Measurements from ENCODE around the gene SPATS2L. TPM values are rescaled to one million over a fixed set of nuclear protein-coding genes. Genes with fewer than 3 reads are reported as not detected.
A peak's percentile ranks its signal among the peaks of the same experiment; 100 is the strongest.

SPATS2L gene
- total RNA-seq, 1 donor from 2014 or later, result 40.8 TPM

DNA sequence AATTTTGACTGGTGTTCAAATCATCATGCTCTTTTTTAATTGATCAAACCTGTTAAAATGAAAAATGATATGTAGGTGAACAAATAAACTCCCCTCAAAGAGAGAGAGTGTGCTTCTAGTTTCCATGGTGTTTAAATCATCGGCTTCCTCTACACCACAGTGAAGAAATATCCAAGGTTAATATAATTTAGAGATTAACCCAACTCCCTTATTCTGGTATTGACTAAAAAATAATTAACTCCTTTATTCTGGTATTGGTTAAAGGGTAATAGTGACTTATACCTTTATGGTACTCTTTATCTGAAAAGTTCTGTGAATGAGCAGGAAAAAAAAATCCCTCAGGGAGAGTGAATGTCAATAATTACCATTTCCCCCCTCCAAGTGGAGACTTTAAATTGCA is 93.1 kb downstream of the SPATS2L start:
- FAIRE-seq (no peak), DNase-seq (ENCODE audit: low spot score in 2 of 2) (no peak)

DNA sequence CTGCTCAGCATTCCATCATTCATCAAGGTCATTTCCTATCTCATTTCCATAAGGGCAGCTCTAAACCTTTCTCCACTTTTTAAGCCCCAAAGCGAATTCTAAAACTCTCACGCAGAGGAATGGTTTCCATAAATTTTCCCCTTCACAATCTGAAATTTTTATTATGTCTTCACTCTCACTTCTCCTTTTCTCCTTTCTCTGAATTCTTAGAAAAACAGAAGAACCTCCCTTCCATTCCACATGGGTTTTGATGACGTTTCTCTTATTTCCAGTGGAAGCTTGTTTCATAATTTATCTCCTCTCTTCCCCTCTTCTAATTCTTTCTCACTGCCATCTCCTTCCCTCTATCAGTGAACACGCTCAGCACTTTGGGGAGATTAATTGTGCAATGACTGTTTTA is 97.3 kb downstream of the SPATS2L start:
- FAIRE-seq (no peak), DNase-seq (ENCODE audit: low spot score in 2 of 2) (no peak)

DNA sequence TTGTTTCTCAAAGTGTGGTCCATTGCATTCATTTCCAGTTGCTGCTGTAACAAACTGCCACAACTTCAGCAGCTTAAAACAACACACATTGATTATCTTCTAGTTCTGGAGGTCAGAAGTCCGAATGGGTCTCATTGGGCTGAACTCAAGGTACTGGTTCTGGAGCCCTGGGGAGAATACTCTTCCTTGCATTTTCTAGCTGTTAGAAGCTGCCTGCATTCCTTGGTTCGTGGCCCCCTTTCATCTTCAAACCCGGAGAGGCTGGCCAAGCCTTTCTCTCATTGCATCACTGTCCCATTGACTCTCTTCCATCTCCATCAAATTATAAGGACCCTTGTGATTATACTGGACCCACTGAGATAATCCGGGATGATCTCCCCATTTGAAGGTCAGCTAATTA is 98.1 kb downstream of the SPATS2L start:
- FAIRE-seq (no peak), DNase-seq (ENCODE audit: low spot score in 2 of 2) (no peak)

DNA sequence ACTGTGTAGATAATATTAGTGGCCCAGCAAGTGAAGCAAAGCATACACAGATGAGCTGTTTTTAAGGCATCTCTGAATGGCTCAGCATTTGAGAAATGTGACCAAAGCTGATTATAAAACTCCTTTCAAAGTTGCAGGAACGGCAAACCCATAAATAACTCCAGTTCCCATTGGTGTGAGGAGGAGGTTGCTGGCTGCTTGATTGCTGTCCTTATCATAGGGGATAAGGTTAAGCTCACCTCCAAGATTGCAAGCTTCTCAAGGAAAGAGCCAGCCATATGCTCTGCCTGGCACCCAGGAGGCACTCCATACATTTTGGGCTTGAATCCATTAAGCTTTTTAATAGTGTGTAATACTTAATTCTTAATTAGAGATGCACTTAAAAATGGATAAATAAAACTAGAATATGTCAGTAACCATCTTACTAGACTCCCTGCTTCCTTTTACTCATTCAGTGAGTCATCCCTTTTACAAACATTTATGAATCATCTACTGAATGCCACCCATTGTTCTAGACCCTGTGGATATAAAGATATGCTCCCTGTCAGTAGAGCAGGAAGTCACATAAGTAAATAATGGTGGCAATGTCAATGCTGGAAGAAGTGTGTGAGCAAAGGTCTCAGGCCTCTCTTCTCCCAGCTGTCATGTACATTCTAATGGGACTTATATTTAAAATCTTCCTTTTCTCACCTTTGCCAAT is 99.3 kb downstream of the SPATS2L start:
- DNase-seq (ENCODE audit: low spot score in 2 of 2), result peak in 1 of 2 donors; percentile 25
- no peak for FAIRE-seq

DNA sequence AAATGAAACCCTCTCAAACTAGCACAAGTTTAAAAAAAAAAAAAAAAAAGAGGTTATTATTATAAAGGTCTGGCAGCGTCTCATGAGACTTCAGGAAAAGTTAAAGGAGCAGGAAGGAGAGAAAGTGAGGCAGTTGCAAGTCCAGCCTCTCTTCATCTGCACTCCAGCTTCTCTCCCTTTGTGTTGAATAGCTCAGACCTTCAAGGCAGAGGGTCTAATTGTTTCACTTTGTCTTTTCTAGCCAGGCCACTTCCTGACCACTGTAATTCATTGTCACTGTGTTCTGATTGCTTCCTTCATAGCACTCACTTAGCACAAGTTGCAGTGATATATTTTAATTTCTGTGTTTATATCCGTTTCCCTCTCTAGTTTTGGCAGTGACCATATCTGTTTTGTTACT is 99.9 kb downstream of the SPATS2L start:
- FAIRE-seq (no peak), DNase-seq (ENCODE audit: low spot score in 2 of 2) (no peak)

DNA sequence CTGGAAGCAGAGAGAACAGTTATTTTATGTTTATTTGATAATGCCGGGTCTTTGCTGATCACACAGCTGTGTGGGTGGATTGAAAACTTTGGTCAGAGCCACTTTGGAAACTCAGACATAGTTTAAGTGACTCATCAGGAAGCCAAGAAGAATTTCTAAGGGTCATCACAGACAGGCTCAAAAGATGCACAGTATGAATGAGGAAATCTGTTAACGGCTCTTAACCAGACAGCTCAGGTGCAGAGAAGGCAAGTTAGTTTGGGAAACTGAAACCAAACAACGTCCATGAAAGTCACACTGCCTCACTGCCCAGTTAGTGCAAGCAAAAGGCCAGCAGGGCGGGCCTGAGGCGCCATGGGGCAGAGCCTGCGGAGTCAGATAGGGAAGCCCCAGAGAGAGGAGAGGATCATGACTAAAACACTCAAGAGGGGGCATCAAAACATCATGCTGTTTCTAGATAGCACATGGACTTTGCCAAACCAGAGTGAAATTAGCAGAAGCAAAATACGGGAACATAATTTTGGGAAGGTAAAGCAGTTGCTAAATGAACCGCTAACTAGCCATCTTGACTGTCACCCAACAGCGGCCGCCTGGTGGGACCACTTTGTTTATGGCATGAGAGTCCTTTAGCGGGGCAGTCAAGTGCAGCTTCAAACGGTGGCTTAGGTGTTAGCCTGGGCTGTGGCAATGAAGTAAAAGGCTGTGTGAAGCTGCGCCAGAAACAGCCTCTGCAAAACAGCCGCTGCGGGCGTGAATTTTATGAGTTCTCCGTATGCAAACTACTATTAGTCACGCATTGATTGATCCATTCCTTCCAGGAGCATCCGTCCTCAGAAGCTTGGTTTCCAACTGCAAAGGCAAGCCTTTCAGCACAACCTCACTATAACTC is 102.2 kb downstream of the SPATS2L start:
- FAIRE-seq (no peak), DNase-seq (ENCODE audit: low spot score in 2 of 2) (no peak)

DNA sequence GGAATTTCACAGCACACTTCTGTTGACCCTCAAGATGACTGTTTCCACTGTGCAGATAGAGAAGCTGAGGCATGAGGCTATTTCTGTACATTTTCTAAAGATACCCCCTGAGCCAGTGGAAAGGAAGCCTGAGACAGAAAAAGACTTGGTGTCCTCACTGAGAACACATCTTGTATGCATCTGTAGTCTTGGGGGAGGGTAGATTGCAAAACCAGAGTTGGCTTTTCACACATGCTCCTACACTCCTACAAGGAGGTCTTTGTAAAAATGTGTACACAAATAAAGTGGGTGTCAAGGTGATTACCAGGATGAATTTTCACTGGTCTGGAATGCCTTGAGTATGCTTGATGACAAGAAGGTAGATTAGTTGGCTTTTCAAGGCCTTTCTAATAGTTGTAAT is 105.3 kb downstream of the SPATS2L start:
- FAIRE-seq, result no peak

DNA sequence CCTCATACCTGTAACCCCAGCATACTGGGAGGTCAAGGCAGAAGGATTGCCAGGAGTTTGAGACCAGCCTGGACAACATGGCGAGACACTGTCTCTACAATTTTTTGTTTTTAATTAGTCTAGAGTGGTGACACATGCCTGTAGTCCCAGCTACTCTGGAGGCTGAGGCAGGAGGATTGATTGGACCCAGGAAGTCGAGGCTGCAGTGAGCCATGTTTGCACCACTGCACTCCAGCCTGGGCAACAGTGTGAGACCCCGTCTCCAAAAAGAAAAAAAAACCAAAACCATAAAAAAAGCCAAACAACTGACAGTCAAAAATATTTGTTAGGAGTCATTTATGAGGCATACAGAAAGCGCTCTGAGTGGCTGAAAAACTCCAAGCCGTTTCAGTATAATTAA is 107.9 kb downstream of the SPATS2L start:
- FAIRE-seq (no peak), DNase-seq (ENCODE audit: low spot score in 2 of 2) (no peak)

More for the DNA sequence above, 105.3 kb downstream of the SPATS2L start:
- no peak for DNase-seq (ENCODE audit: low spot score in 2 of 2)

DNA sequence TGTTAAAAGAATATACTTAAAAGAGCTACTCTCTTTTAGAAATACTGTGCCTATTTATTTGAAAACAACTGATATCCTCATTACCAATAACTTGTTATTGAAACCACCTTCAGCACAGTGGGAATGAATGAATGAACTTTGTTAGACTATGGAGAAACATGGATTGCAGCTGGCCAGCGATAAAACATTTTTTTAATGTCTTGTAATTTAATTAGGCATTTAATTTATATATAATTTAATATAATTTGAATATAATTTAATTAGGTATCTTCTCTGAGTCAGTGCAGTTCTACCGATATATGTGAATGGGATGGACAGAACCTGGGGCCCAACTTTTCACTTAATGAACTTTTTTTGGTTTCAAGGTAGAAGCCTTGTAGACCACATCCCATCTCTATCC is 109.0 kb downstream of the SPATS2L start:
- DNase-seq (ENCODE audit: low spot score in 2 of 2) (no peak), FAIRE-seq (no peak)

DNA sequence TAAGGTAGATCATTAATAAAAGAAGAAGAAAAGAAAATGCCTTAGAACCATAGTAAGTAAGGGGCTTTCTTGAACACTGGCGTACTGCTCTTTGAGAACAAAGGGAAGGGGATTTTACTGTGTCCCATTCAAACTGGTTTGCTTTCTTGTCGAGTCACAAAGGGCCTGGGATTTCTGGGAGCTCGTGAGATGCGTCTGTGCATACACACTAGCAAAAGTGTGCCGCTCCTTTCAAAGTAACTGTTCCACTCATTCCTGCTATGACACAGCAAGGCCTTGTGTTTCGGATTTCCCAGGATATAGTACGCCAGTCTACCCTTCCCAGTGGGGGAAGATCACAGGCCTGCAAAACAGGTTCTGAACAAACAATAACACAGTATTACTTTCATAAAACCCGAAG is 110.4 kb downstream of the SPATS2L start:
- no peak for FAIRE-seq
- DNase-seq (ENCODE audit: low spot score in 2 of 2), result no peak

DNA sequence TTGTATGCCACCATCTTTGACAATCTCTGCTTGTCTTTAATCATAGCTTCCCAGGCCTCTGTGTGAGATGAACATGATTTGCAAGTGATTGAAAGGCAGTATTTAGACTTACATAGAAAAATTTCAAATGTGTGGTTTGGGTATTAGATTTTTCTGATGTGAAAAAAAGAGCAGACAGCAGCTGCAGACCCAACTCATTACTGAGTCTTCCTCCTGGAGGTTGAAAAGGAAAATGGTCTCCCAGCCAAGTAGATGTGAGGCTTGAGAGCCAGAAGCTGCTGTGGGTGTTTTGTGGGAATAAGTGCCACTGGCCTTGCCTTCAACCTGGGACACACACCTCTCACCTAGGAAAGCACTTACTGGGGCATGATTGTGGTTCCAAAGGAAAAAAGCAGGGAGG is 110.9 kb downstream of the SPATS2L start:
- FAIRE-seq (no peak), DNase-seq (ENCODE audit: low spot score in 2 of 2) (no peak)

DNA sequence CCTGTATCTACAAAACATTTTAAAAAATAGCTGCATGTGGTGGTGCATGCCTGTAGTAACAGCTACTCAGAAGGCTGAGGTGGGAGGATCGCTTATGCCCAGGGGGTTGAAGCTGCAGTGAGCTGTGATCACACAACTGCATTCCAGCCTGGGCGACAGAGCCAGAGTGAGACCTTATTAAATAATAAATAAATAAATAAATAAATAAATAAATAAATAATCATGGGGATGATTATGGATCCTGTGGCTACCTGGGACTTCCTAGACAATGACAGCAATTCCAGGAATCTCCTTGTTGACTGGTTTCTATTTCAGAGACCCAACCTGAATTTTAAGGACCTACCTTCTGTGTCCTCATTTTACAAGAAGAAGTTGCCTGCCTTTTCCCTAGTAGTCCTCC is 111.9 kb downstream of the SPATS2L start:
- FAIRE-seq (no peak), DNase-seq (ENCODE audit: low spot score in 2 of 2) (no peak)

DNA sequence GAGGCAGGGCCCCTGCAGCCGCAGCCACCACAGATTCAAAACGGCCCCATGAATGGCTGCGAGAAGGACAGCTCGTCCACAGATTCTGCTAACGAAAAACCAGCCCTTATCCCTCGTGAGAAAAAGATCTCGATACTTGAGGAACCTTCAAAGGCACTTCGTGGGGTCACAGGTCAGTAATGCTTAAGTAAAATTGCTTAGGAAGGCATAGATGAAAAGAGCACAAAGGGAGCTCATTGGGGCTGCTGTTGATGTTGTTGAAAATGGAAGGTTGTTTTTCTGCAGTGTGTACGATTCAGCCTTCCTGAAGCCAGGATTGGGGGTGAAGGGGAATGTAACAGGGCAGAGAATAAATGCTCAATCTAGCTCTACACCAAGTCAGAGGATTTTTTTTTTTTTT is 112.8 kb downstream of the SPATS2L start:
- no peak for FAIRE-seq
- no peak for DNase-seq (ENCODE audit: low spot score in 2 of 2)

DNA sequence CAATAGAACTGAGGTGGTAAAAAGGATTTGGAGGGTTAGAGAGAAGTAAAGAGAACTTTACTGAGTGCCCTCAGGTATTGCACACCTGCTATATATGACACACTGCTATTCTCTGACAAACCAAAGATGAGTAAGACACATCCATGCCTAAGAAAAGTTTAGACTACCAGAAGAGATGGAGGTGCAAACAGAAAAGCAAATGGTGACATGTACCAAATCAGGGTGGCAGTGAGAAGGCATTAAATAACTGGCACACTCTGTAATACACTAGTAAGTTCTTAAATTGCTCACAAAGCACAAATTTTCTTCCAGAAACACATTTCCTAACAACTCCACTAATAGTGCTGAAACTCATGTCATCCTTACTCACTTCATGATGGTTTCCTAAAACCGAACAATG is 114.8 kb downstream of the SPATS2L start:
- DNase-seq (ENCODE audit: low spot score in 2 of 2), result no peak
- no peak for FAIRE-seq

DNA sequence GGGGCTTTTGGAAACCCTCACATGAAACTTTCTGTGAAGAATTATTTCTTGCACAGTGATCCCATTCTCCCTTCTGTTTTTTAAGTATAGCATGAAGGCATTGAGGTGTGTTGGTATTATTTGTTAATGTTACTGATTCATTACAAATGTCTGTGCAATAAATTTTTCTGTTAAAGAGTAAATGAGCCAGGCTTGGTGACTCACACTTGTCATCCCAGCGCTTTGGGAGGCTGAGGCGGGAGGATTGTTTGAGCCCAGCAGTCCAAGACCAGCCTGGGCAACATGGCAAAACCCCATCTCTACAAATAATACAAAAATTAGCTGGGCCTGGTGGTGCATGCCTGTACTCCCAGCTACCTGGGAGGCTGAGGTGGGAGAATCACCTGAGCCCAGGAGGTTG is 115.6 kb downstream of the SPATS2L start:
- FAIRE-seq, result no peak
- DNase-seq (ENCODE audit: low spot score in 2 of 2), result no peak

DNA sequence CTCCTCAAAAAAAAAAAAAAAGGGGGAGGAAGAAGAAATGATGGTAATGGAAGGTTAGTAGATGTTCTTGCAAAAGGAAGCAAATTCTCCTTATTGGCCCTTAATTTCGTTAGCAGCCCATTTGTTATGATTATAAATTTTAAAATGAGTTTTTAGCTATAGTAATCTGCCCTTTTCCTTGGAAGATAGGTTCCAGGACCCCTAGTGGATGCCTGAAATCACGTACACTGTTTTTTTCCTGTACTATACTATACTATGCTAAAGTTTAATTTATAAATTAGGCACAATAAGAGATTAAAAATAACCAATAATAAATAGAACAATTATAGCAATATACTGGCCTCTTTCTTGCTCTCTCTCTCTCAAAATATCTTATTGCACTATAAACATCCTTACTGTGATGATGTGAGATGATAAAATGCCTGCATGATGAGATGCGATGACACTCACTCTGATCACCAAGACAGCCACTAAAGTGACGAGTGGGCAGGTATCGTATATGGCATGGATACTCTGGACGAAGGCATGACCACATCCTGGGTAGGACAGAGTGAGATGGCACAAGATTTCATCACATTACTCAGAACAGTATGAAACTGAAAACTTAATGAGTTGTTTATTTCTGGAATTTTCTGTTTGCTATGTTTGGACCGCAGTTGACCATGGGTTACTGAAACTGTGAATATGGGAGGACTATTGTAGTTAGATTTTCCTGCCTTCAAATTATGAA is 116.2 kb downstream of the SPATS2L start:
- no peak for FAIRE-seq
- no peak for DNase-seq (ENCODE audit: low spot score in 2 of 2)

DNA sequence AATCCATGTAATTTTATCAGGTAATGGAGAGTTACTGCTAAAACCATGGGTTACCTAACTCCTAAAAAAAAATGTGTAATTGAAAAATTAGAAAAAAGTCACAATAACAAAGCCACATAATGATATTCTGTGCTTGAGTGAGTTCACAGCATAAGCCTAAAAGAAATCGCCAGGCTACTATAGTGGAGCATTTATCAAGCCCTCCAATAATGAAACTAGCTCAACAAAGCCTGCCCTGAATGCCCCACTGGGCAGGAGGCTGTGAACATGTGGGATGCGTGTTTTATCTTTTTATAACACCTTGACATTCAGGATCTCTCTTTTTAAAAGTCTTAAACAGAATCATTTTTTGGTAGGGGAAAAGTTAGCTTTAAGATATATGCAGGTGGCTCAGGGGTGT is 117.0 kb downstream of the SPATS2L start:
- DNase-seq (ENCODE audit: low spot score in 2 of 2) (no peak), FAIRE-seq (no peak)

DNA sequence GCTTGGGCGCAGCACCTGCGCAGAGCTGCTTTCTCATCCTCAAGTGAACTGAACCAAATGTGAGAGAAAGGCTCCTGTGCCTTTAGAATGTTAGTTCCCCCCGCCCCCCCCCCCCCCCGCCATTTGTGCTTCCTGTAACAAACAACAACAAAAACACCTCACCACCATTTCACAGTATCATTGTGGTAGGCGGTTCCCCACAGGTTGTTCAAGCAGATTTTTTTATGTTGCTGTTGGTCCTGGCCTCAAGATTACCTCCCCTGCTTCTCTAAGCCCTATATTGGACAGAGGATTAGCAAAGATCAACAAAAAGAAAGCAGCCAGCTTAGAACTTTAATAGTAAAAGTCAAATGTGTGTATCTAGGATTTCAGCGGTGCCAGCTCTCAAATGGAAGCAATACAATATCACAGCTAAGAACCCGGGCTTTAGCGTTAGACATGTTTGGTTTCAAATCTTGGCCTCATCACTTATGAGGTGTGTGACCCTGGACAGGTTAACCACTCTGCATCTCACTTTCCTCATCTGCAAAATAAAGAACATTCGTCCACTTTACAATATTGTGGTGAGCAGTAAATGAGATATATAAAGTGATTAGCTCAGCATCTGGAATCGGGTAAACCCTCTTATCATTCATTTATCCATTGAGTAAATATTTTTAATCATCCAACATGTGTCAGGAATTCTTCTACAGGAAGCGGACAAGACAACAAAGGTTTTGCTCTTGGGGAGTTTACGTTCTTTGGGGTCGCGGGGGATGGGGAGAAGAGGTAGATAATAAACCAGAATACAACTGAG is 118.7 kb downstream of the SPATS2L start:
- DNase-seq (ENCODE audit: low spot score in 2 of 2), result no peak
- FAIRE-seq, result no peak

DNA sequence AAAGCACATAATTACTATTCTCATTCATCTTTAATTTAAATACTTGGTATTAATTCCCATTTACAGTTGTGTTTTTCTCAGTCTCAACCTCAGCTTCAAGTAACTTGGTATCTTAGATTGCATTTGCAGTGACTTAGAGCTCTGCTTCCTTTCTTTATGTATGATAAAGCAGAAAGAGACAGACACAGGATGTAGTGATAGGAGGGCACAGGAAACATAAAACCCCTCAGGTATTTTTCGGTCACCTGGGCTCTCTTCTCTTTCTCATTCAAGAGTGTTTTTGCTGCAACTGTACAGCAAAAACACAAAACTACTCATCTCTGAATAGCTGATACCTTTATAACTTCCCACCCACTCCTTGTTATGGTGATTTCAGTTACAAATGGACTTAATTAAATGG is 120.3 kb downstream of the SPATS2L start:
- DNase-seq (ENCODE audit: low spot score in 2 of 2) (no peak), FAIRE-seq (no peak)

DNA sequence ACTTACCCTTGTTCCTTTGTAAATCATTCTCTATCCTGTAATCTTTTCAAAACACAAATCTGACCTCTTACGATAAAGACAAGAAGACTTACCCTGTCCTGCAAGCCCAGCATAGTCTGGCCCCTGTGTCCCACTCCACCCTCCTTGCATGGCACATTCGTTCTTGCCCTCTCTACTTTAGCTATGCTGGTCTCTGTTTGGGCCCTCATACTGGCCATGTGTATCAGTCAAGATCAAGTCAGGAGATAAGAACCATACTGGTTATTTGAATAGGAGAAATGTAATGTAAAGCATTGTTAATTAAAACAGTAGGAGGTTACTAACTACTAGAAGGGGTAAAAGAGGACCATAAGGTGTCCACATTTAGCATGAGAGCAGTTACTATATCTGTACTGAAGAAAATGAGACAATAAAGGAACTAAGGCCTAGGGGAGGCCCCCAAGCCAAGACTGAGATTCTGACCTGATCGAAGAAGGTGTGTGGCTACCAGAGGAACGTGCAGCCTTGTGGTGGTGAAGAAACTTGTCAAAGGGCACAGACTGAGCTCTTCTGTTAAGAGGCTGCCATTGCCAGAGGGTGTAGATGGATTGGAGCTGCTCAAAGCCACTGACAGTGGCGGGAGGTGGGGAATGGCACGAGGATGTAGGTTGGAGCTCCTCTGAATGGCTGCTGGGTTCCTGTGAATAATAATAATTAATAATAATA is 122.6 kb downstream of the SPATS2L start:
- DNase-seq (ENCODE audit: low spot score in 2 of 2) (no peak), FAIRE-seq (no peak)
